ENCODE measurements around the gene CASTOR1. TPM values are rescaled to one million over a fixed set of nuclear protein-coding genes. Genes with fewer than 3 reads are reported as not detected.

CASTOR1 gene
- total RNA-seq, 1 experiment from 2014 or later: 6.1 TPM

- DNase-seq (ENCODE audit: low read depth): no peak
Measured at GRCh38 chr22:30286331-30286730, 3.0 kb downstream of the CASTOR1 start.

GRCh38 chr22:30285846-30286200 is 3.5 kb downstream of the CASTOR1 start:
- DNase-seq (ENCODE audit: low read depth): no peak

GRCh38 chr22:30285176-30285845 is 4.0 kb downstream of the CASTOR1 start:
- DNase-seq (ENCODE audit: low read depth): no peak

GRCh38 chr22:30284666-30285065 is 4.6 kb downstream of the CASTOR1 start:
- no peak for DNase-seq (ENCODE audit: low read depth)

- no peak for DNase-seq (ENCODE audit: low read depth)
Measured at GRCh38 chr22:30284172-30284571, 5.1 kb downstream of the CASTOR1 start.

- DNase-seq (ENCODE audit: low read depth): no peak
Measured at GRCh38 chr22:30283342-30283741, 6.0 kb downstream of the CASTOR1 start.

GRCh38 chr22:30282616-30283046 is 6.7 kb downstream of the CASTOR1 start:
- DNase-seq (ENCODE audit: low read depth): no peak

GRCh38 chr22:30280505-30280904 is 8.8 kb downstream of the CASTOR1 start:
- DNase-seq (ENCODE audit: low read depth): no peak

GRCh38 chr22:30279932-30280331 is 9.4 kb downstream of the CASTOR1 start:
- DNase-seq (ENCODE audit: low read depth): no peak

- DNase-seq (ENCODE audit: low read depth): no peak
Measured at GRCh38 chr22:30279046-30279788, 10.1 kb downstream of the CASTOR1 start.

- DNase-seq (ENCODE audit: low read depth): peak; percentile 92
Measured at GRCh38 chr22:30277547-30278344, 11.6 kb downstream of the CASTOR1 start.

- no peak for DNase-seq (ENCODE audit: low read depth)
Measured at GRCh38 chr22:30276039-30276438, 13.3 kb downstream of the CASTOR1 start.

GRCh38 chr22:30275625-30276024 is 13.7 kb downstream of the CASTOR1 start:
- no peak for DNase-seq (ENCODE audit: low read depth)

- no peak for DNase-seq (ENCODE audit: low read depth)
Measured at GRCh38 chr22:30274437-30274812, 14.9 kb downstream of the CASTOR1 start.

GRCh38 chr22:30273711-30274436 is 15.4 kb downstream of the CASTOR1 start:
- DNase-seq (ENCODE audit: low read depth): no peak

- no peak for DNase-seq (ENCODE audit: low read depth)
Measured at GRCh38 chr22:30272781-30273601, 16.3 kb downstream of the CASTOR1 start.

- DNase-seq (ENCODE audit: low read depth): peak; percentile 95
Measured at GRCh38 chr22:30270832-30271231, 18.5 kb downstream of the CASTOR1 start.

- DNase-seq (ENCODE audit: low read depth): no peak
Measured at GRCh38 chr22:30268331-30268730, 21.0 kb downstream of the CASTOR1 start.

- DNase-seq (ENCODE audit: low read depth): no peak
Measured at GRCh38 chr22:30267382-30268302, 21.7 kb downstream of the CASTOR1 start.
